Neuronal stem cell (in vitro differentiated cells): ENCODE results near the gene STRIP2.

Experiments
- DNase-seq: peaks from one replicate; pipeline ENCODE4 v3.0.0-alpha.2; 2013; ENCODE audit warnings: low spot score
- H2AFZ ChIP-seq: one replicate; pipeline ENCODE4 v1.6.1; 2013; ENCODE audit warnings: mild to moderate bottlenecking, low read length, inconsistent platforms
- H2AK5ac ChIP-seq: 2 replicates; pipeline ENCODE4 v1.6.1; 2013; ENCODE audit warnings: low read depth, mild to moderate bottlenecking, inconsistent platforms, low read length, moderate library complexity, mixed read lengths
- H2BK120ac ChIP-seq: 2 replicates; pipeline ENCODE4 v1.6.1; 2013; ENCODE audit warnings: low read depth, mild to moderate bottlenecking, inconsistent platforms, low read length, moderate library complexity, mixed read lengths
- H2BK12ac ChIP-seq: one replicate; pipeline ENCODE4 v1.6.1; 2013; ENCODE audit warnings: low read length, inconsistent platforms
- H2BK15ac ChIP-seq: 2 replicates; pipeline ENCODE4 v1.6.1; 2013; ENCODE audit warnings: mild to moderate bottlenecking, low read length, inconsistent platforms, mixed read lengths
- H2BK5ac ChIP-seq: one replicate; pipeline ENCODE4 v1.6.1; 2013; ENCODE audit warnings: inconsistent platforms, mild to moderate bottlenecking, low read length, moderate library complexity
- H3K14ac ChIP-seq: one replicate; pipeline ENCODE4 v1.6.1; 2013; ENCODE audit warnings: low read length, inconsistent platforms
- H3K18ac ChIP-seq: 2 replicates; pipeline ENCODE4 v1.6.1; 2013; ENCODE audit warnings: low read length, inconsistent platforms
- H3K23ac ChIP-seq: 2 replicates; pipeline ENCODE4 v1.6.1; 2013; ENCODE audit warnings: low read depth, mild to moderate bottlenecking, mixed read lengths, low read length, inconsistent platforms; ENCODE audit not compliant: poor library complexity
- H3K27ac ChIP-seq: replicated peaks from 3 replicates; pipeline ENCODE4 v1.5.1; 2013; ENCODE audit warnings: low read length, inconsistent platforms
- H3K27me3 ChIP-seq, 3 experiments: 2 replicates each; pipeline ENCODE4 v1.6.1; 2013; ENCODE audit warnings: low read length in 3 of 3, mild to moderate bottlenecking in 2 of 3, inconsistent platforms in 1 of 3, low read depth in 1 of 3, mixed read lengths in 1 of 3, moderate library complexity in 1 of 3; ENCODE audit not compliant: control insufficient read depth in 3 of 3, insufficient read depth in 3 of 3
- H3K36me3 ChIP-seq, 2 donors: replicated peaks in 1 of 2; 2 replicates each; pipeline ENCODE4 v1.6.1; 2013; ENCODE audit warnings: low read length in 2 of 2; ENCODE audit not compliant: control insufficient read depth in 2 of 2, insufficient read depth in 2 of 2
- H3K4ac ChIP-seq: 2 replicates; pipeline ENCODE4 v1.6.1; 2013; ENCODE audit warnings: inconsistent platforms, mild to moderate bottlenecking, low read length, moderate library complexity
- H3K4me1 ChIP-seq, 2 donors: 1 replicate in 1 of 2; 2 replicates in 1 of 2; pipeline ENCODE4 v1.6.1; 2013; ENCODE audit warnings: low read length in 2 of 2, low read depth in 1 of 2; ENCODE audit not compliant: control insufficient read depth in 2 of 2, insufficient read depth in 1 of 2
- H3K4me2 ChIP-seq: one replicate; pipeline ENCODE4 v1.6.1; 2013; ENCODE audit warnings: mild to moderate bottlenecking, low read length, inconsistent platforms; ENCODE audit not compliant: insufficient read depth, poor library complexity, severe bottlenecking
- H3K4me3 ChIP-seq, 2 donors: 2 replicates each; pipeline ENCODE4 v1.5.1; 2013; ENCODE audit warnings: low read length in 2 of 2, mild to moderate bottlenecking in 2 of 2, inconsistent platforms in 1 of 2, moderate library complexity in 1 of 2
- H3K79me1 ChIP-seq: one replicate; pipeline ENCODE4 v1.6.1; 2013; ENCODE audit warnings: low read depth, mild to moderate bottlenecking, inconsistent platforms, low read length, moderate library complexity
- H3K9ac ChIP-seq: one replicate; pipeline ENCODE4 v1.6.1; 2013; ENCODE audit warnings: mild to moderate bottlenecking, low read depth, low read length, inconsistent platforms; ENCODE audit not compliant: poor library complexity
- H3K9me3 ChIP-seq, 2 donors: replicated peaks in 1 of 2; 2 replicates each; pipeline versions ENCODE3 to v1.6.1; 2013; ENCODE audit warnings: low read length in 2 of 2, mild to moderate bottlenecking in 2 of 2, inconsistent platforms in 1 of 2, low read depth in 1 of 2, mixed read lengths in 1 of 2, moderate library complexity in 1 of 2; ENCODE audit not compliant: control insufficient read depth in 2 of 2, insufficient read depth in 1 of 2
- H4K8ac ChIP-seq: one replicate; pipeline ENCODE4 v1.6.1; 2013; ENCODE audit warnings: low read depth, mild to moderate bottlenecking, inconsistent platforms, low read length, moderate library complexity
- H4K91ac ChIP-seq: one replicate; pipeline ENCODE4 v1.6.1; 2013; ENCODE audit warnings: low read length, low read depth, mild to moderate bottlenecking, inconsistent platforms; ENCODE audit not compliant: poor library complexity
- WGBS, 2 donors: extraction: QIAGEN DNeasy Blood & Tissue Kit; methylation state at CpG; one replicate each; pipeline ENCODE4 v1.1.7; 2013; ENCODE audit warnings: missing lambda C conversion rate in 2 of 2, mixed read lengths in 1 of 2; ENCODE audit not compliant: insufficient read length in 2 of 2, insufficient replicate concordance in 1 of 2; ENCODE audit errors: extremely low coverage in 2 of 2; 5-methylcytosine and 5-hydroxymethylcytosine counted together

Gene STRIP2

GRCh38 chr7:129496653-129497052 is 62.4 kb downstream of the STRIP2 start:
- Histone ChIP-seq H3K23ac (no peak overlapping the region), H2BK15ac (no peak overlapping the region), H3K4me3 (no peak overlapping the region), H3K36me3 (no peaks in the 10 kb centered on the region), H2BK120ac (no peak overlapping the region), H3K27me3 (no peaks in the 10 kb centered on the region), H3K14ac (no peak overlapping the region), H2AFZ (no peak overlapping the region), H2BK5ac (no peak overlapping the region), H3K4me2 (no peak overlapping the region), H4K91ac (no peak overlapping the region), H3K18ac (no peak overlapping the region), H3K4ac (no peak overlapping the region), H3K9ac (no peak overlapping the region), H3K27ac (no peak overlapping the region), H3K4me1 (peaks cover 3 to 4% of the 10 kb centered on the region in 2 donors), H4K8ac (no peak overlapping the region), H2BK12ac (no peak overlapping the region), H3K79me1 (no peaks in the 10 kb centered on the region), H3K9me3 (no peaks in the 10 kb centered on the region), H2AK5ac (no peak overlapping the region)
- no CpG with 5 or more reads among the region's 7 CpGs for WGBS, 2 donors
- DNase-seq: no peak

- Histone ChIP-seq H3K18ac (no peak overlapping the region), H3K9me3 (no peaks in the 10 kb centered on the region), H3K27ac (no peak overlapping the region), H3K4me2 (no peak overlapping the region), H4K8ac (no peak overlapping the region), H3K9ac (no peak overlapping the region), H4K91ac (no peak overlapping the region), H2BK12ac (no peak overlapping the region), H3K4ac (no peak overlapping the region), H3K23ac (peak overlapping the region; percentile 2), H3K4me3 (no peak overlapping the region), H3K36me3 (no peaks in the 10 kb centered on the region), H3K79me1 (no peaks in the 10 kb centered on the region), H3K4me1 (peaks cover 4 to 5% of the 10 kb centered on the region in 2 donors), H2AK5ac (no peak overlapping the region), H3K14ac (no peak overlapping the region), H2AFZ (no peak overlapping the region), H2BK120ac (no peak overlapping the region), H2BK5ac (no peak overlapping the region), H2BK15ac (no peak overlapping the region), H3K27me3 (peaks cover 0 to 3% (median 0%) of the 10 kb centered on the region in 3 experiments)
- WGBS, 2 donors: no CpG with 5 or more reads among the region's 4 CpGs
- DNase-seq: no peak
Observed at GRCh38 chr7:129497156-129497555, 62.9 kb downstream of the STRIP2 start.

GRCh38 chr7:129498021-129498420 is 63.8 kb downstream of the STRIP2 start:
- H3K27me3 ChIP-seq: peaks cover 0 to 4% (median 3%) of the 10 kb centered on the region in 3 experiments
- no peak for DNase-seq
- H2AFZ ChIP-seq: no peak overlapping the region
- no peaks in the 10 kb centered on the region for H3K36me3 ChIP-seq
- H3K9me3 ChIP-seq: no peaks in the 10 kb centered on the region
- no peak overlapping the region for H3K23ac ChIP-seq
- H4K8ac ChIP-seq: peak overlapping the region; percentile 48
- WGBS, 2 donors: no CpG with 5 or more reads among the region's 1 CpG
- H2BK12ac ChIP-seq: no peak overlapping the region
- no peak overlapping the region for H2BK5ac ChIP-seq
- H3K4me3 ChIP-seq: no peak overlapping the region
- no peak overlapping the region for H2BK120ac ChIP-seq
- no peak overlapping the region for H3K4ac ChIP-seq
- H3K27ac ChIP-seq: no peak overlapping the region
- H3K9ac ChIP-seq: no peak overlapping the region
- H3K4me2 ChIP-seq: no peak overlapping the region
- no peaks in the 10 kb centered on the region for H3K79me1 ChIP-seq
- peaks cover 4 to 6% of the 10 kb centered on the region in 2 donors for H3K4me1 ChIP-seq
- H3K14ac ChIP-seq: no peak overlapping the region
- no peak overlapping the region for H3K18ac ChIP-seq
- H2AK5ac ChIP-seq: no peak overlapping the region
- no peak overlapping the region for H2BK15ac ChIP-seq
- H4K91ac ChIP-seq: no peak overlapping the region

- H3K4me3 ChIP-seq: no peak overlapping the region
- DNase-seq: no peak
- no peak overlapping the region for H2BK12ac ChIP-seq
- no peak overlapping the region for H2AK5ac ChIP-seq
- no peaks in the 10 kb centered on the region for H3K9me3 ChIP-seq
- H3K23ac ChIP-seq: no peak overlapping the region
- H3K4ac ChIP-seq: no peak overlapping the region
- H3K4me1 ChIP-seq: peaks cover 3 to 8% of the 10 kb centered on the region in 2 donors
- H2BK15ac ChIP-seq: no peak overlapping the region
- no peaks in the 10 kb centered on the region for H3K36me3 ChIP-seq
- no peak overlapping the region for H2BK5ac ChIP-seq
- H2BK120ac ChIP-seq: no peak overlapping the region
- H3K18ac ChIP-seq: no peak overlapping the region
- H4K8ac ChIP-seq: no peak overlapping the region
- H2AFZ ChIP-seq: no peak overlapping the region
- no CpG with 5 or more reads among the region's 6 CpGs for WGBS, 2 donors
- no peak overlapping the region for H4K91ac ChIP-seq
- H3K79me1 ChIP-seq: no peaks in the 10 kb centered on the region
- no peak overlapping the region for H3K14ac ChIP-seq
- H3K27me3 ChIP-seq: peaks cover 0 to 19% (median 3%) of the 10 kb centered on the region in 3 experiments
- no peak overlapping the region for H3K9ac ChIP-seq
- H3K27ac ChIP-seq: no peak overlapping the region
- no peak overlapping the region for H3K4me2 ChIP-seq
Observed at GRCh38 chr7:129499999-129500398, 65.8 kb downstream of the STRIP2 start.
